ENCODE results near the gene CEBPZOS.

The CEBPZOS gene

DNA sequence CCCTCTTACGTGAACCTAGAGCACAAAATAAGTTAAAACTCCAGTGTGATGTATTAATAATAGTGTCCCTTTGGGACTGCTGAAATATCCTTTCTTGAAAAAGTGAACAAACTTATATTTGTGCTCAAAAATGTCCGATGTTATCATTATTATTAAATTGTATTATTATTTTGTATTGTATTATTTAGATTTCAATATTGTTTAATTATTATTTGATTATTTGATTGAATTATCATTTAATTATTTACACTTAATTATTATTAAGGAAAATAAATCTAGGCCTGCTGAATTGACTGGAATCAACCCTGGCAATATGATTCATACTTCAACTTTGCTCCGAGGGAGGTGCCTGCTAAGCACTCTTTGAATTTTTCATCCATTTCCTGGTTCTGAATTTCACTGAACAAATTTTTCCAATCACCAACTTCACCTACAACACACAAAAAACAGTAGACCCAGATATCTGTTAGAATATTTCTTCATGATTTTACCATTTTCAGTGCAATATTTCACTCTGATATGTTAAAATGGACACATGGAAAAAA lies 28.6 kb upstream of the CEBPZOS start:
- H3K4me2 ChIP-seq (ENCODE audit: low read length) = peak overlapping the region; percentile 64
- H3K9ac ChIP-seq (ENCODE audit: low read length) = peak overlapping the region; percentile 32; the same call in 1 of the 2 replicates
- H3K4me1 ChIP-seq (ENCODE audit: low read length) = 0 out of 2 replicates have a peak, but pooled peaks cover 5% of the 10 kb centered on the region
- TF ChIP-seq, protein P1, sequence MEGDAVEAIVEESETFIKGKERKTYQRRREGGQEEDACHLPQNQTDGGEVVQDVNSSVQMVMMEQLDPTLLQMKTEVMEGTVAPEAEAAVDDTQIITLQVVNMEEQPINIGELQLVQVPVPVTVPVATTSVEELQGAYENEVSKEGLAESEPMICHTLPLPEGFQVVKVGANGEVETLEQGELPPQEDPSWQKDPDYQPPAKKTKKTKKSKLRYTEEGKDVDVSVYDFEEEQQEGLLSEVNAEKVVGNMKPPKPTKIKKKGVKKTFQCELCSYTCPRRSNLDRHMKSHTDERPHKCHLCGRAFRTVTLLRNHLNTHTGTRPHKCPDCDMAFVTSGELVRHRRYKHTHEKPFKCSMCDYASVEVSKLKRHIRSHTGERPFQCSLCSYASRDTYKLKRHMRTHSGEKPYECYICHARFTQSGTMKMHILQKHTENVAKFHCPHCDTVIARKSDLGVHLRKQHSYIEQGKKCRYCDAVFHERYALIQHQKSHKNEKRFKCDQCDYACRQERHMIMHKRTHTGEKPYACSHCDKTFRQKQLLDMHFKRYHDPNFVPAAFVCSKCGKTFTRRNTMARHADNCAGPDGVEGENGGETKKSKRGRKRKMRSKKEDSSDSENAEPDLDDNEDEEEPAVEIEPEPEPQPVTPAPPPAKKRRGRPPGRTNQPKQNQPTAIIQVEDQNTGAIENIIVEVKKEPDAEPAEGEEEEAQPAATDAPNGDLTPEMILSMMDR (IDR thresholded peaks at IDR 0.05; ENCODE audit: low read depth, low read length) = no peak
- TF ChIP-seq EZH2phosphoT487 (IDR thresholded peaks at IDR 0.05; ENCODE audit: low read depth) = no peak
- H3K79me2 ChIP-seq (ENCODE audit: low read length) = no peaks in the 10 kb centered on the region
- H3K27ac ChIP-seq (ENCODE audit: low read length) = no peak overlapping the region
- H3K36me3 ChIP-seq (replicated peaks; ENCODE audit: low read depth, low read length) = no peaks in the 10 kb centered on the region
- peak overlapping the region; percentile 87 for H2AFZ ChIP-seq (ENCODE audit: low read depth, low read length)
- H3K9me3 ChIP-seq (ENCODE audit: insufficient read depth, low read length) = peaks cover 6% of the 10 kb centered on the region; the same call in 1 of the 2 replicates
- no peaks in the 10 kb centered on the region for H3K27me3 ChIP-seq (ENCODE audit: low read depth, low read length)
- no peaks in the 10 kb centered on the region for H4K20me1 ChIP-seq (ENCODE audit: insufficient read depth, low read length)
- H3K4me3 ChIP-seq (ENCODE audit: low read length) = peak overlapping the region; percentile 66

DNA sequence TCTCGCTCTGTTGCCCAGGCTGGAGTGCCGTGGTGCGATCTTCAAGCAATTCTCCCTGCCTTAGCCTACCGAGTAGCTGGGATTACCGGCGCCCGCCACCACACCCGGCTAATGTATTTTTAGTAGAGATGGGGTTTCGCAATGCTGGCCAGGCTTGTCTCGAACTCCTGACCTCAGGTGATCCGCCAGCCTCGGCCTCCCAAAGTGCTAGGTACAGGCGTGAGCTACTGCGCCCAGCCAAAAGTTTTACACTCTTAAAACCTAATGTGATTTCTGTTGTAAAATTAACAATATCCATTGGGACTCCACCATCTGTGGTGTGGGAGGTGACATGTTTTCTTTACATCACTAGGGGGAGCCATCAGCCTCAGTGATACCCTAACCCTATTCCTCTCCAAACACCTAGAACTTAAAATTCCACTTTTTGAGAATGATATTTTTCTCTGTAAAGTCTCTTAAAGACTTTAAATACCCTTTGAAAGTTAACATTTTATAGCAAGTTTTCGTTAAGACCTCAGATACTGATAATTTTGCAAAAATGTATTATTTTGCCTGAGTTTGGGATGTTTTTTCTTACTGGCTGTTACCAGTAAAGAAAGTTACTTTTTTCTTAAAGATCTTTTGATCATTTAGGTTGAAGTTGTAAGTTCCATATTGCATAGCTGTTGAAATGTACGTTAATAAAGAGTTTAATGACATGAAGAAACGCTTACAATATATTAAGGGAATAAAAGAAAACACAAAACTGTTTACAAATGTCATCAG lies 27.9 kb upstream of the CEBPZOS start:
- no peaks in the 10 kb centered on the region for H3K36me3 ChIP-seq (replicated peaks; ENCODE audit: low read depth, low read length)

DNA sequence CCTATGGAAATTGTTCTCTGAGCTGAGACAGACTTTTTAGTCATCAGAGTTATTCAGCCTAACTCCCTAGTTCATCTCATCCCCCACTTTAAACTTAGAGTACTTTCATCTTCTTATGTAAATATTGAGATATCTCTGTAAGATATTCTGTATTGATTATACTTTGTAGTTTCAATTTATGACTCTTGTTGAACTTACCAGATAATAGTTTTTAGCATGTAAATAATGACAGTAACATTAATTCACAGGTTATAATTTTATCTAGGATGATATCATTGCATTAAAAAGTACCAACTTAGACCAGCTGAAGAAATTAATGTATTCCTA lies 24.7 kb upstream of the CEBPZOS start:
- no peaks in the 10 kb centered on the region for H3K9me3 ChIP-seq (ENCODE audit: insufficient read depth, low read length)
- no peaks in the 10 kb centered on the region for H3K79me2 ChIP-seq (ENCODE audit: low read length)
- H3K36me3 ChIP-seq (replicated peaks; ENCODE audit: low read depth, low read length) = no peaks in the 10 kb centered on the region
- no peak overlapping the region for H3K9ac ChIP-seq (ENCODE audit: low read length)
- H2AFZ ChIP-seq (ENCODE audit: low read depth, low read length) = no peak overlapping the region
- 0 out of 2 replicates have a peak, but pooled peaks cover 5% of the 10 kb centered on the region for H3K4me1 ChIP-seq (ENCODE audit: low read length)
- H3K27me3 ChIP-seq (ENCODE audit: low read depth, low read length) = no peaks in the 10 kb centered on the region
- no peak overlapping the region for H3K27ac ChIP-seq (ENCODE audit: low read length)
- no peak overlapping the region for H3K4me2 ChIP-seq (ENCODE audit: low read length)
- no peak overlapping the region for H3K4me3 ChIP-seq (ENCODE audit: low read length)
- no peaks in the 10 kb centered on the region for H4K20me1 ChIP-seq (ENCODE audit: insufficient read depth, low read length)
- TF ChIP-seq, protein P1 (IDR thresholded peaks at IDR 0.05; ENCODE audit: low read depth, low read length) = no peak
- no peak for TF ChIP-seq EZH2phosphoT487 (IDR thresholded peaks at IDR 0.05; ENCODE audit: low read depth)

More for the DNA sequence above, 27.9 kb upstream of the CEBPZOS start:
- H3K9me3 ChIP-seq (ENCODE audit: insufficient read depth, low read length) = peaks cover 6% of the 10 kb centered on the region; the same call in 1 of the 2 replicates
- no peaks in the 10 kb centered on the region for H3K79me2 ChIP-seq (ENCODE audit: low read length)
- peak overlapping the region; percentile 87 for H2AFZ ChIP-seq (ENCODE audit: low read depth, low read length)
- H3K4me2 ChIP-seq (ENCODE audit: low read length) = peak overlapping the region; percentile 64
- peak overlapping the region; percentile 66 for H3K4me3 ChIP-seq (ENCODE audit: low read length)
- H3K9ac ChIP-seq (ENCODE audit: low read length) = peak overlapping the region; percentile 32; the same call in 1 of the 2 replicates
- H4K20me1 ChIP-seq (ENCODE audit: insufficient read depth, low read length) = no peaks in the 10 kb centered on the region
- H3K4me1 ChIP-seq (ENCODE audit: low read length) = 0 out of 2 replicates have a peak, but pooled peaks cover 5% of the 10 kb centered on the region
- TF ChIP-seq, protein P1 (IDR thresholded peaks at IDR 0.05; ENCODE audit: low read depth, low read length) = peak; percentile 76
- TF ChIP-seq EZH2phosphoT487 (IDR thresholded peaks at IDR 0.05; ENCODE audit: low read depth) = no peak
- H3K27me3 ChIP-seq (ENCODE audit: low read depth, low read length) = no peaks in the 10 kb centered on the region
- H3K27ac ChIP-seq (ENCODE audit: low read length) = no peak overlapping the region

DNA sequence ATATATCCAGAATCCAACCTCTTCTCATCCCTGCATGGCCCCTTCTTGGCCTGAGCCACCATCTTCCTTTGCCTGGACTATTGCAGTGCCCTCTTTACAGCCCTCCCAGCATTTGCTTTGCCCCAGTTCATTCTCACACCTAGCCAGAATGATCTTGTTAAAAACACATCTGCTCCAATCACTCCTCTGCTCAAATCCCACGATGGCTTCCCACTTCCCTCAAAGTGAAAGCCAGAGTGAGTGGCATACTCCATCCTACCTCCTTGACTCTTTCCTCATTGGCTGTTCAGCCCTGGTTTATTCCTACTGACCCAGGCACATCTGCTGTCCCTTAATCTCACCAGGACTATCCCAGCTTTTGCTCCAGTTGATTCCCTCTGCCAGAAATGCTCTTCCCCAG lies 22.6 kb upstream of the CEBPZOS start:
- Histone ChIP-seq H3K9ac (ENCODE audit: low read length) (no peak overlapping the region), H3K36me3 (replicated peaks; ENCODE audit: low read depth, low read length) (no peaks in the 10 kb centered on the region), H3K4me1 (ENCODE audit: low read length) (no peaks in the 10 kb centered on the region), H3K4me3 (ENCODE audit: low read length) (no peak overlapping the region), H4K20me1 (ENCODE audit: insufficient read depth, low read length) (no peaks in the 10 kb centered on the region), H2AFZ (ENCODE audit: low read depth, low read length) (no peak overlapping the region), H3K27ac (ENCODE audit: low read length) (no peak overlapping the region), H3K79me2 (ENCODE audit: low read length) (no peaks in the 10 kb centered on the region), H3K4me2 (ENCODE audit: low read length) (no peak overlapping the region), H3K9me3 (ENCODE audit: insufficient read depth, low read length) (no peaks in the 10 kb centered on the region), H3K27me3 (ENCODE audit: low read depth, low read length) (no peaks in the 10 kb centered on the region)
- no peak for TF ChIP-seq EZH2phosphoT487 (IDR thresholded peaks at IDR 0.05; ENCODE audit: low read depth)
- TF ChIP-seq, protein P1 (IDR thresholded peaks at IDR 0.05; ENCODE audit: low read depth, low read length) = no peak

All from OCI-LY3 (cell line).